IMR-90 (cell line): ENCODE results near the gene CLASP1. TPM values are rescaled to one million over a fixed set of nuclear protein-coding genes. Genes with fewer than 3 reads are reported as not detected.
"Not testable (repeated sequence)": the region's sequence is repeated elsewhere in the genome, so short reads cannot be mapped to it uniquely, and the experiment has no call there.

Source experiments
- ATAC-seq: fragments of 200-7000 bp; cut with Tn5 transposase; 2 replicates; pipeline ENCODE4 v1.9.1; 2020; ENCODE audit warnings: low read depth, mild to moderate bottlenecking, moderate library complexity
- BruUV-seq: library from RNA; stranded (reverse); fragments of 400-500 nt; replicated peaks from 2 replicates; lab custom pipeline; 2021; lab: Mats Ljungman, UMichigan
- CTCF ChIA-PET: fragments of 300-600 bp; formaldehyde crosslinking; extraction: SDS; loops from one replicate; lab custom pipeline; 2021; ENCODE audit warnings: antibody characterized with exemption; lab: Yijun Ruan, JAX
- POLR2A ChIA-PET: fragments of 300-600 bp; sonication (Branson Sonifier 250); formaldehyde crosslinking; loops from one replicate; lab custom pipeline; 2022; ENCODE audit warnings: antibody characterized with exemption; ENCODE audit not compliant: unreplicated experiment; lab: Charles Lee
- DNase-seq: peaks from one replicate; pipeline ENCODE4 v3.0.0; 2013
- H2AFZ ChIP-seq: replicated peaks from 2 replicates; pipeline ENCODE3; 2013; ENCODE audit warnings: low read length, mild to moderate bottlenecking; ENCODE audit not compliant: poor library complexity
- H2AK5ac ChIP-seq: 2 replicates; pipeline ENCODE4 v1.6.1; 2013; ENCODE audit warnings: low read depth, low read length, inconsistent platforms
- H2AK9ac ChIP-seq: replicated peaks from 2 replicates; pipeline ENCODE3; 2013; ENCODE audit warnings: mild to moderate bottlenecking, low read depth, low read length, moderate library complexity; ENCODE audit not compliant: poor library complexity
- H2BK120ac ChIP-seq: 2 replicates; pipeline ENCODE4 v1.6.1; 2013; ENCODE audit warnings: low read depth, low read length, inconsistent platforms
- H2BK15ac ChIP-seq: 3 replicates; pipeline ENCODE4 v1.6.1; 2013; ENCODE audit warnings: low read depth, low read length, inconsistent platforms
- H2BK20ac ChIP-seq: 2 replicates; pipeline ENCODE4 v1.6.1; 2013; ENCODE audit warnings: low read depth, mild to moderate bottlenecking, inconsistent platforms, low read length, moderate library complexity
- H2BK5ac ChIP-seq: 2 replicates; pipeline ENCODE4 v1.6.1; 2013; ENCODE audit warnings: mild to moderate bottlenecking, low read depth, low read length, inconsistent platforms; ENCODE audit not compliant: poor library complexity, severe bottlenecking
- H3K14ac ChIP-seq: replicated peaks from 2 replicates; pipeline ENCODE4 v1.6.1; 2013; ENCODE audit warnings: low read depth, low read length, inconsistent platforms
- H3K18ac ChIP-seq: 2 replicates; pipeline ENCODE4 v1.6.1; 2013; ENCODE audit warnings: low read depth, low read length, control low read depth
- H3K23ac ChIP-seq: 2 replicates; pipeline ENCODE4 v1.6.1; 2013; ENCODE audit warnings: low read depth, low read length, inconsistent platforms
- H3K27ac ChIP-seq: 2 replicates; pipeline ENCODE4 v1.5.1; 2013; ENCODE audit warnings: mild to moderate bottlenecking, control low read depth, low read length; ENCODE audit not compliant: insufficient read depth
- H3K27me3 ChIP-seq: 2 replicates; pipeline ENCODE4 v1.6.1; 2013; ENCODE audit warnings: low read length; ENCODE audit not compliant: control insufficient read depth, insufficient read depth
- H3K36me3 ChIP-seq: 2 replicates; pipeline ENCODE4 v1.6.1; 2013; ENCODE audit warnings: low read length, mixed read lengths; ENCODE audit not compliant: control insufficient read depth, insufficient read depth
- H3K4ac ChIP-seq: 2 replicates; pipeline ENCODE4 v1.6.1; 2013; ENCODE audit warnings: low read depth, low read length, inconsistent platforms
- H3K4me1 ChIP-seq: 2 replicates; pipeline ENCODE4 v1.6.1; 2013; ENCODE audit warnings: low read length, mixed read lengths; ENCODE audit not compliant: control insufficient read depth, insufficient read depth
- H3K4me2 ChIP-seq: 2 replicates; pipeline ENCODE4 v1.6.1; 2013; ENCODE audit warnings: low read depth, mild to moderate bottlenecking, control low read depth, low read length, moderate library complexity
- H3K4me3 ChIP-seq: 2 replicates; pipeline ENCODE4 v1.5.1; 2013; ENCODE audit warnings: low read depth, mild to moderate bottlenecking, control low read depth, low read length, moderate library complexity; ENCODE audit not compliant: insufficient read depth
- H3K56ac ChIP-seq: 2 replicates; pipeline ENCODE4 v1.6.1; 2013; ENCODE audit warnings: low read length, inconsistent platforms; ENCODE audit not compliant: insufficient read depth; ENCODE audit errors: extremely low read depth
- H3K79me1 ChIP-seq, 2 experiments: 2 replicates each; pipeline ENCODE4 v1.6.1; 2013; ENCODE audit warnings: low read length in 2 of 2, inconsistent platforms in 1 of 2, low read depth in 1 of 2
- H3K9ac ChIP-seq: 2 replicates; pipeline ENCODE4 v1.6.1; 2013; ENCODE audit warnings: low read depth, low read length, control low read depth
- H3K9me1 ChIP-seq: 2 replicates; pipeline ENCODE4 v1.6.1; 2013; ENCODE audit warnings: low read length, inconsistent platforms; ENCODE audit not compliant: insufficient read depth
- H3K9me3 ChIP-seq: 2 replicates; pipeline ENCODE4 v1.6.1; 2013; ENCODE audit warnings: low read length; ENCODE audit not compliant: control insufficient read depth, insufficient read depth
- H4K20me1 ChIP-seq: 2 replicates; pipeline ENCODE4 v1.6.1; 2013; ENCODE audit warnings: low read length, inconsistent platforms; ENCODE audit not compliant: insufficient read depth
- H4K5ac ChIP-seq: 2 replicates; pipeline ENCODE4 v1.6.1; 2013; ENCODE audit warnings: mild to moderate bottlenecking, low read depth, low read length, control low read depth
- H4K8ac ChIP-seq, 2 experiments: 2 replicates each; pipeline ENCODE4 v1.6.1; 2013; ENCODE audit warnings: low read depth in 2 of 2, low read length in 2 of 2, control low read depth in 1 of 2, inconsistent platforms in 1 of 2
- H4K91ac ChIP-seq: 2 replicates; pipeline ENCODE4 v1.6.1; 2013; ENCODE audit warnings: low read depth, low read length, inconsistent platforms; ENCODE audit not compliant: insufficient read depth
- WGBS, 2 experiments: methylation state at CpG; one replicate each; pipeline versions ENCODE4 v1.1.5 to v1.1.7; 2013; ENCODE audit warnings: missing lambda C conversion rate in 2 of 2; ENCODE audit not compliant: insufficient read length in 1 of 2; ENCODE audit errors: extremely low coverage in 2 of 2; 5-methylcytosine and 5-hydroxymethylcytosine counted together
- dilution Hi-C: fragments of 300-500 bp; cut with HindIII; formaldehyde crosslinking; loops from one replicate; pipeline ENCODE4 v1.14.3; 2018; ENCODE audit warnings: low sequenced_read_pairs; ENCODE audit not compliant: unreplicated experiment
- in situ Hi-C: fragments of 300-500 bp; cut with MboI; formaldehyde crosslinking; loops from 3 replicates; pipeline ENCODE4 v1.14.3; 2019; ENCODE audit warnings: low sequenced_read_pairs, inconsistent platforms, mixed read lengths
- intact Hi-C: fragments of 100-400 bp; cut with micrococcal nuclease; formaldehyde crosslinking; loops from 2 replicates; pipeline ENCODE4 v1.10.0; 2022
- polyA plus RNA-seq, 3 experiments: library from polyadenylated mRNA; depleted of rRNA; stranded (reverse); fragments of >200 nt; gene quantifications; 2 replicates each; pipeline ENCODE4 v1.2.3, GENCODE V29; 2012; ENCODE audit warnings: low replicate concordance in 1 of 3
- total RNA-seq: library from RNA; depleted of rRNA; stranded (reverse); fragments of >200 nt; gene quantifications from 2 replicates; pipeline ENCODE4 v1.2.3, GENCODE V29; 2012

Gene CLASP1
- total and polyA plus RNA-seq, 2 of the 4 experiments (the other 2 are of a cell fraction), result 12.3 to 33.7 TPM

GRCh38 chr2:121552477-121553180, 96.6 kb downstream of the CLASP1 start:
- H2BK20ac ChIP-seq, H3K4me3 ChIP-seq, CTCF ChIA-PET, H2AK5ac ChIP-seq, H2AFZ ChIP-seq, in situ Hi-C loops, H3K4me1 ChIP-seq, H3K36me3 ChIP-seq, POLR2A ChIA-PET, ATAC-seq, BruUV-seq, H3K27me3 ChIP-seq, H4K8ac ChIP-seq, H3K18ac ChIP-seq, H4K5ac ChIP-seq, H3K27ac ChIP-seq, H2BK15ac ChIP-seq, H2BK120ac ChIP-seq, H3K14ac ChIP-seq, H3K23ac ChIP-seq, dilution Hi-C loops, H4K91ac ChIP-seq, H3K9ac ChIP-seq, H3K4ac ChIP-seq, H3K9me3 ChIP-seq, intact Hi-C loops, H3K9me1 ChIP-seq, H2BK5ac ChIP-seq, H3K4me2 ChIP-seq, DNase-seq, H2AK9ac ChIP-seq, H3K56ac ChIP-seq: not testable (repeated sequence)
- no CpG with 5 or more reads among the region's 2 CpGs for WGBS, 2 experiments
- peaks cover 29 to 50% of the 10 kb centered on the region in 2 experiments for H3K79me1 ChIP-seq
- H4K20me1 ChIP-seq, result peaks cover 28% of the 10 kb centered on the region
